Gastrocnemius medialis (tissue), 4 donors: ENCODE results near the gene LYST. TPM values are rescaled to one million over a fixed set of nuclear protein-coding genes. Genes with fewer than 3 reads are reported as not detected.
"Not testable (repeated sequence)": the region's sequence is repeated elsewhere in the genome, so short reads cannot be mapped to it uniquely, and the experiment has no call there.

Source experiments
- ATAC-seq, 2 donors: fragments of 150-250 bp; one replicate each; pipeline ENCODE4 v1.9.1; 2016
- DNase-seq, 2 donors: peaks; one replicate each; pipeline ENCODE4 v3.0.0-alpha.2; 2019
- H3K27ac ChIP-seq, 4 donors: fragments of 200-600 bp; sonication (generic); 1 replicate in 1 of 4; 2 replicates in 3 of 4; pipeline ENCODE4 v1.5.1; 2016 to 2018; ENCODE audit warnings: mild to moderate bottlenecking in 2 of 4, moderate library complexity in 1 of 4
- H3K27me3 ChIP-seq, 3 donors: fragments of 200-600 bp; sonication (generic) in 2 of 3; 1 replicate in 1 of 3; 2 replicates in 2 of 3; pipeline versions ENCODE4 v1.5.1 to v1.6.0; 2016 to 2019; ENCODE audit warnings: mild to moderate bottlenecking in 1 of 3, moderate library complexity in 1 of 3
- H3K36me3 ChIP-seq, 2 donors: fragments of 200-600 bp; sonication (generic) in 1 of 2; one replicate each; pipeline ENCODE4 v1.5.1; 2017 to 2018
- H3K4me1 ChIP-seq, 2 donors: fragments of 200-600 bp; sonication (generic) in 1 of 2; one replicate each; pipeline ENCODE4 v1.5.1; 2016 to 2017; ENCODE audit warnings: mild to moderate bottlenecking in 2 of 2
- H3K4me3 ChIP-seq, 4 donors: fragments of 200-600 bp; sonication (generic) in 3 of 4; 1 replicate in 1 of 4; 2 replicates in 3 of 4; pipeline ENCODE4 v1.5.1; 2016 to 2019; ENCODE audit warnings: mild to moderate bottlenecking in 2 of 4
- H3K9me3 ChIP-seq, 3 donors: fragments of 200-600 bp; sonication (generic) in 2 of 3; 1 replicate in 1 of 3; 2 replicates in 2 of 3; pipeline ENCODE4 v1.5.1; 2016 to 2019
- CTCF ChIP-seq, 5 experiments: fragments of 450-650 bp in 3 of 5; fragments of 200-600 bp in 2 of 5; sonication (generic) in 2 of 5; IDR thresholded peaks in 4 of 5; conservative IDR thresholded peaks in 1 of 5; 1 replicate in 4 of 5; 2 replicates in 1 of 5; pipeline ENCODE4 v1.5.1; 2016 to 2019; ENCODE audit warnings: antibody characterized with exemption in 5 of 5, mild to moderate bottlenecking in 3 of 5, moderate library complexity in 3 of 5
- POLR2A ChIP-seq, 2 donors: fragments of 450-650 bp; IDR thresholded peaks; one replicate each; pipeline ENCODE4 v1.6.1; 2017; ENCODE audit warnings: antibody characterized with exemption in 2 of 2, mild to moderate bottlenecking in 2 of 2, moderate library complexity in 2 of 2
- in situ Hi-C, 4 donors: fragments of 200-750 bp; cut with MboI; loops; one replicate each; pipeline versions ENCODE4 v1.15.0 to v1.8.0; 2017; ENCODE audit warnings: low sequenced_read_pairs in 4 of 4
- intact Hi-C: fragments of 100-400 bp; cut with DNase I; formaldehyde crosslinking; loops from one replicate; pipeline ENCODE4 v1.15.1; 2023; ENCODE audit warnings: low total_unique reads
- total RNA-seq, 4 donors: library from RNA; depleted of rRNA; stranded (reverse); fragments of >200 nt; gene quantifications; one replicate each; pipeline versions ENCODE4 v1.1.0 to v1.2.3, GENCODE V29; 2016

The LYST gene
- total RNA-seq, 4 donors from 2014 or later, result 6.6 to 21.9 (median 10.7) TPM

GRCh38 chr1:235802573-235803346, 63.9 kb downstream of the LYST start:
- Histone ChIP-seq H3K36me3 (peaks cover 0 to 8% of the 10 kb centered on the region in 2 donors), H3K27ac (no peak overlapping the region), H3K4me3 (no peak overlapping the region), H3K27me3 (no peaks in the 10 kb centered on the region), H3K4me1 (no peaks in the 10 kb centered on the region), H3K9me3 (no peaks in the 10 kb centered on the region)
- intact Hi-C loops (no loop called here), in situ Hi-C loops (no loop called here)
- TF ChIP-seq POLR2A (IDR thresholded peaks at IDR 0.05) (no peak), CTCF (IDR thresholded peaks at IDR 0.05 in 4 of 5, conservative IDR thresholded peaks at IDR 0.05 in 1 of 5) (no peak)
- DNase-seq (no peak), ATAC-seq (no peak)

- in situ Hi-C loops, result no loop called here
- Histone ChIP-seq H3K27me3 (no peaks in the 10 kb centered on the region), H3K36me3 (peaks cover 0 to 8% of the 10 kb centered on the region in 2 donors), H3K4me3 (no peak overlapping the region), H3K9me3 (no peaks in the 10 kb centered on the region), H3K27ac (no peak overlapping the region), H3K4me1 (no peaks in the 10 kb centered on the region)
- intact Hi-C loops, result no loop called here
- TF ChIP-seq POLR2A (IDR thresholded peaks at IDR 0.05), result no peak
- TF ChIP-seq CTCF (IDR thresholded peaks at IDR 0.05 in 4 of 5, conservative IDR thresholded peaks at IDR 0.05 in 1 of 5), result no peak
- DNase-seq (no peak), ATAC-seq (no peak)
These were observed 67.4 kb downstream of the LYST start for GRCh38 chr1:235799264-235799663.

- in situ Hi-C loops (no loop called here), intact Hi-C loops (no loop called here)
- no peak for ATAC-seq
- Histone ChIP-seq H3K27ac (no peak overlapping the region), H3K36me3 (peaks cover 0 to 28% of the 10 kb centered on the region in 2 donors), H3K27me3 (no peaks in the 10 kb centered on the region), H3K4me3 (no peak overlapping the region), H3K4me1 (no peaks in the 10 kb centered on the region), H3K9me3 (no peaks in the 10 kb centered on the region)
- no peak for TF ChIP-seq POLR2A (IDR thresholded peaks at IDR 0.05)
- TF ChIP-seq CTCF (IDR thresholded peaks at IDR 0.05 in 4 of 5, conservative IDR thresholded peaks at IDR 0.05 in 1 of 5), result no peak
- no peak for DNase-seq
These were observed 75.1 kb downstream of the LYST start for GRCh38 chr1:235791532-235792060.

GRCh38 chr1:235790123-235790522, 76.6 kb downstream of the LYST start:
- H3K36me3 ChIP-seq, result peaks cover 0 to 24% of the 10 kb centered on the region in 2 donors
- H3K9me3 ChIP-seq, result no peaks in the 10 kb centered on the region
- H3K4me3 ChIP-seq, result no peak overlapping the region
- in situ Hi-C loops (no loop called here), intact Hi-C loops (no loop called here)
- DNase-seq (no peak), ATAC-seq (no peak)
- no peak overlapping the region for H3K27ac ChIP-seq
- H3K27me3 ChIP-seq, result no peaks in the 10 kb centered on the region
- no peak for TF ChIP-seq CTCF (IDR thresholded peaks at IDR 0.05 in 4 of 5, conservative IDR thresholded peaks at IDR 0.05 in 1 of 5)
- no peak for TF ChIP-seq POLR2A (IDR thresholded peaks at IDR 0.05)
- no peaks in the 10 kb centered on the region for H3K4me1 ChIP-seq

GRCh38 chr1:235786227-235786898, 80.3 kb downstream of the LYST start:
- H3K27me3 ChIP-seq, DNase-seq, H3K4me1 ChIP-seq, H3K4me3 ChIP-seq, ATAC-seq, H3K9me3 ChIP-seq, intact Hi-C loops, H3K27ac ChIP-seq: not testable (repeated sequence)
- peaks cover 0 to 14% of the 10 kb centered on the region in 2 donors for H3K36me3 ChIP-seq
- in situ Hi-C loops, result loop anchor here in 1 of 4 donors (10.0 kb wide), 1 partner anchor 272 kb away; no protein-coding TSS in a partner anchor
